H1 (cell line): ENCODE measurements around the gene WDR7. TPM values are rescaled to one million over a fixed set of nuclear protein-coding genes. Genes with fewer than 3 reads are reported as not detected.

ENCODE experiments used
- CTCF ChIA-PET: fragments of 300-600 bp; sonication (Branson Sonifier 250); formaldehyde crosslinking; loops from one replicate; lab custom pipeline; 2021; ENCODE audit not compliant: partially characterized antibody; lab: Charles Lee
- POLR2A ChIA-PET: fragments of 300-600 bp; sonication (Branson Sonifier 250); formaldehyde crosslinking; loops from one replicate; lab custom pipeline; 2021; ENCODE audit warnings: inconsistent platforms; ENCODE audit not compliant: partially characterized antibody; lab: Charles Lee
- DNase-seq, 2 experiments: peaks; one replicate each; pipeline versions ENCODE4 v3.0.0 to v3.0.0-alpha.2; 2010 to 2022; ENCODE audit warnings: low spot score in 2 of 2, low read depth in 1 of 2, mixed read lengths in 1 of 2
- FAIRE-seq: peaks from 2 replicates; lab custom pipeline; 2011; peaks lifted over from hg19 to GRCh38; lab: Jason Lieb, UNC
- H2AFZ ChIP-seq: 2 replicates; pipeline ENCODE4 v1.8.1; 2012; ENCODE audit warnings: low read length, inconsistent platforms
- H2AK5ac ChIP-seq: 2 replicates; pipeline ENCODE4 v1.6.1; 2013; ENCODE audit warnings: low read depth, low read length
- H2BK120ac ChIP-seq: replicated peaks from 2 replicates; pipeline ENCODE3; 2013; ENCODE audit warnings: low read depth, low read length, inconsistent platforms
- H2BK12ac ChIP-seq: 2 replicates; pipeline ENCODE4 v1.6.1; 2013; ENCODE audit warnings: low read depth, low read length
- H2BK15ac ChIP-seq: 2 replicates; pipeline ENCODE4 v1.6.1; 2013; ENCODE audit warnings: low read length
- H2BK20ac ChIP-seq: 2 replicates; pipeline ENCODE4 v1.6.1; 2013; ENCODE audit warnings: low read length
- H2BK5ac ChIP-seq: 2 replicates; pipeline ENCODE4 v1.6.1; 2013; ENCODE audit warnings: low read depth, low read length
- H3K14ac ChIP-seq: 2 replicates; pipeline ENCODE4 v1.6.1; 2013; ENCODE audit warnings: inconsistent platforms; ENCODE audit not compliant: insufficient read length
- H3K18ac ChIP-seq: 2 replicates; pipeline ENCODE4 v1.6.1; 2013; ENCODE audit warnings: low read length; ENCODE audit errors: extremely low read depth
- H3K23ac ChIP-seq: 2 replicates; pipeline ENCODE4 v1.6.1; 2013; ENCODE audit warnings: inconsistent platforms; ENCODE audit not compliant: insufficient read length
- H3K23me2 ChIP-seq: 2 replicates; pipeline ENCODE4 v1.6.1; 2013; ENCODE audit warnings: low read depth, low read length
- H3K27ac ChIP-seq: 2 replicates; pipeline ENCODE4 v1.6.1; 2011; ENCODE audit warnings: low read depth, low read length, inconsistent platforms
- H3K27me3 ChIP-seq, 4 experiments: replicated peaks in 1 of 4; 1 replicate in 1 of 4; 2 replicates in 3 of 4; pipeline versions ENCODE4 v1.6.1 to v1.8.1; 2011 to 2013; ENCODE audit warnings: low read length in 3 of 4, mild to moderate bottlenecking in 3 of 4, inconsistent platforms in 2 of 4, mixed read lengths in 2 of 4, moderate library complexity in 1 of 4; ENCODE audit not compliant: control insufficient read depth in 3 of 4, insufficient read depth in 3 of 4; ENCODE audit errors: extremely low read depth in 1 of 4
- H3K36me3 ChIP-seq, 4 experiments: 2 replicates each; pipeline versions ENCODE4 v1.6.1 to v1.8.1; 2011 to 2013; ENCODE audit warnings: mild to moderate bottlenecking in 4 of 4, low read length in 3 of 4, moderate library complexity in 2 of 4, control low read depth in 1 of 4, inconsistent platforms in 1 of 4; ENCODE audit not compliant: insufficient read depth in 4 of 4, control insufficient read depth in 2 of 4
- H3K4ac ChIP-seq: replicated peaks from 2 replicates; pipeline ENCODE3; 2013; ENCODE audit warnings: low read length, low read depth, mixed read lengths, inconsistent platforms; ENCODE audit not compliant: insufficient read length
- H3K4me1 ChIP-seq, 4 experiments: replicated peaks in 1 of 4; 1 replicate in 1 of 4; 2 replicates in 3 of 4; pipeline versions ENCODE4 v1.6.1 to v1.8.1; 2011 to 2013; ENCODE audit warnings: low read length in 3 of 4, inconsistent platforms in 2 of 4, mixed read lengths in 1 of 4; ENCODE audit not compliant: insufficient read depth in 4 of 4, control insufficient read depth in 3 of 4
- H3K4me2 ChIP-seq, 2 experiments: 2 replicates each; pipeline versions ENCODE4 v1.6.1 to v1.8.1; 2011 to 2013; ENCODE audit warnings: low read depth in 2 of 2, low read length in 2 of 2, control low read depth in 1 of 2, inconsistent platforms in 1 of 2, mild to moderate bottlenecking in 1 of 2; ENCODE audit not compliant: insufficient read depth in 1 of 2
- H3K4me3 ChIP-seq, 4 experiments: fragments of 200-600, 300-600 bp in 1 of 4; sonication (generic), shearing (Covaris generic), sonication (Bioruptor Twin) in 1 of 4; 2 replicates each; pipeline versions ENCODE4 v1.5.1 to v1.8.1; 2011 to 2016; ENCODE audit warnings: low read length in 4 of 4, low read depth in 3 of 4, control low read depth in 2 of 4, inconsistent platforms in 2 of 4, mild to moderate bottlenecking in 2 of 4, mixed read lengths in 1 of 4, moderate library complexity in 1 of 4; ENCODE audit not compliant: insufficient read depth in 2 of 4; ENCODE audit errors: extremely low read depth in 1 of 4
- H3K56ac ChIP-seq: replicated peaks from 2 replicates; pipeline ENCODE3; 2013; ENCODE audit warnings: low read depth, mild to moderate bottlenecking, mixed read lengths, low read length, inconsistent platforms; ENCODE audit not compliant: insufficient read length
- H3K79me1 ChIP-seq: 2 replicates; pipeline ENCODE4 v1.6.1; 2013; ENCODE audit warnings: low read depth, low read length, control low read depth
- H3K79me2 ChIP-seq, 2 experiments: 2 replicates each; pipeline versions ENCODE4 v1.6.1 to v1.8.1; 2012 to 2013; ENCODE audit warnings: low read length in 2 of 2, mild to moderate bottlenecking in 2 of 2, inconsistent platforms in 1 of 2; ENCODE audit not compliant: insufficient read depth in 2 of 2, control insufficient read depth in 1 of 2
- H3K9ac ChIP-seq, 4 experiments: replicated peaks in 1 of 4; 1 replicate in 1 of 4; 2 replicates in 3 of 4; pipeline versions ENCODE4 v1.6.1 to v1.8.1; 2011 to 2013; ENCODE audit warnings: low read depth in 3 of 4, low read length in 3 of 4, control low read depth in 2 of 4, mild to moderate bottlenecking in 2 of 4, moderate library complexity in 2 of 4, inconsistent platforms in 1 of 4; ENCODE audit errors: extremely low read depth in 1 of 4
- H3K9me3 ChIP-seq, 2 experiments: 2 replicates each; pipeline versions ENCODE4 v1.6.1 to v1.8.1; 2012 to 2013; ENCODE audit warnings: mild to moderate bottlenecking in 2 of 2, moderate library complexity in 2 of 2, control low read depth in 1 of 2, inconsistent platforms in 1 of 2, low read depth in 1 of 2, low read length in 1 of 2, mixed read lengths in 1 of 2; ENCODE audit not compliant: insufficient read depth in 2 of 2
- H4K20me1 ChIP-seq, 2 experiments: replicated peaks in 1 of 2; 2 replicates each; pipeline versions ENCODE3 to v1.8.1; 2011 to 2013; ENCODE audit warnings: inconsistent platforms in 2 of 2, low read length in 2 of 2, mild to moderate bottlenecking in 1 of 2; ENCODE audit not compliant: insufficient read depth in 2 of 2, control insufficient read depth in 1 of 2
- H4K5ac ChIP-seq: 2 replicates; pipeline ENCODE4 v1.6.1; 2013; ENCODE audit warnings: low read length, low read depth, mixed read lengths, inconsistent platforms; ENCODE audit not compliant: insufficient read length
- H4K8ac ChIP-seq: 2 replicates; pipeline ENCODE4 v1.8.0; 2013; ENCODE audit warnings: mild to moderate bottlenecking, moderate library complexity, low read length, inconsistent platforms; ENCODE audit not compliant: insufficient read depth; ENCODE audit errors: extremely low read depth
- H4K91ac ChIP-seq: replicated peaks from 2 replicates; pipeline ENCODE3; 2013; ENCODE audit warnings: low read length, mixed read lengths, inconsistent platforms; ENCODE audit not compliant: insufficient read length
- WGBS, 2 experiments: shearing (Covaris generic) in 1 of 2; methylation state at CpG; one replicate each; pipeline versions ENCODE4 v1.1.6 to v1.1.7; 2013 to 2015; ENCODE audit warnings: low lambda C conversion rate in 2 of 2, mixed read lengths in 2 of 2, inconsistent platforms in 1 of 2, low coverage in 1 of 2, missing lambda C conversion rate in 1 of 2; ENCODE audit not compliant: insufficient replicate concordance in 2 of 2, insufficient coverage in 1 of 2, insufficient read length in 1 of 2; ENCODE audit errors: extremely low coverage in 1 of 2, missing lambda C conversion rate in 1 of 2; 5-methylcytosine and 5-hydroxymethylcytosine counted together
- polyA plus RNA-seq, 7 experiments: library from polyadenylated mRNA; depleted of rRNA in 3 of 7; stranded (reverse) in 5 of 7; unstranded in 2 of 7; fragments of >200 nt in 5 of 7; fragments of 200-250 nt in 2 of 7; gene quantifications; 1 replicate in 5 of 7; 2 replicates in 1 of 7; 4 replicates in 1 of 7; pipeline versions ENCODE4 v1.2.1 to v1.2.3, GENCODE V29; 2011 to 2013; ENCODE audit warnings: missing spikeins in 2 of 7, mixed read lengths in 2 of 7
- total RNA-seq: library from RNA; stranded (reverse); fragmentation: NEBNext Ultra II Directional; extraction: Animal tissue kit (Norgen Biotek cat#: 25700); gene quantifications from 2 replicates; pipeline ENCODE4 v1.2.1, GENCODE V29; 2021

WDR7 gene
- total and polyA plus RNA-seq, 2 of the 8 experiments (the other 6 are each of a cell fraction or from before 2014, with no cell fraction given) = 5.5 to 15.2 TPM

DNA sequence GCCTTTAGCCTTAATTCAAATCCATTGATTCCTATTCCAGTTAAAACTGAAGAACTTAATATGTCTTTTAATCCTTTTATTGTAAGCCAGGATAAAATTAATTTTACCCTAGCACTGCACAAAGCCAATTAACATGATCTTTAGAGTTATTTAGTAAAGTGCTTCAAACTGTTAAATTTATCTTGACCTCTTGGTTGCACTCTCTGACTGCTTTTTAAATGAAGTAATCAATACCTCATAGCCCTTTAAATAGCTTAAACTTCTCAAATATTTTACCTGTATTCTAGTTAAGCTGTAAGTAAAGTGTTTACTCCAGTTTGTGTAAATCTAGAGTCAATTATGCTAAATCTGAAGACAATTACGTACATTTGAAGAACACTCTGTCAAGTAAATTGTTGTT, 221.0 kb downstream of the WDR7 start:
- Histone ChIP-seq H4K8ac (no peak overlapping the region), H3K27me3 (no peaks in the 10 kb centered on the region), H3K4me1 (peaks cover 2 to 14% (median 8%) of the 10 kb centered on the region in 4 experiments; a peak in 6 of 7 replicates), H3K4me3 (no peak overlapping the region), H2AFZ (no peak overlapping the region), H4K20me1 (no peaks in the 10 kb centered on the region), H3K9ac (no peak overlapping the region), H4K91ac (no peak overlapping the region), H3K79me2 (no peaks in the 10 kb centered on the region), H3K79me1 (no peaks in the 10 kb centered on the region), H3K9me3 (no peaks in the 10 kb centered on the region), H2AK5ac (no peak overlapping the region), H3K36me3 (no peaks in the 10 kb centered on the region; a peak in 1 of 8 replicates), H4K5ac (no peak overlapping the region), H3K14ac (no peak overlapping the region), H3K18ac (no peak overlapping the region), H3K4me2 (no peak overlapping the region), H2BK15ac (no peak overlapping the region), H3K27ac (no peak overlapping the region), H2BK5ac (no peak overlapping the region), H3K23me2 (no peaks in the 10 kb centered on the region), H2BK12ac (no peak overlapping the region), H3K4ac (no peak overlapping the region), H2BK20ac (no peak overlapping the region), H2BK120ac (no peak overlapping the region), H3K56ac (no peak overlapping the region), H3K23ac (no peak overlapping the region)
- CTCF ChIA-PET = interaction anchor here (0.7 kb wide), 1 partner anchor 439 kb away, joined by 3 read pairs; no protein-coding TSS in a partner anchor
- POLR2A ChIA-PET = no interaction called here
- no peak for DNase-seq
- no peak for FAIRE-seq
- 82% methylated on average over 1 of the region's 1 CpG; no CpG with 5 or more reads in 1 of the 2 experiments for WGBS, 2 experiments
